DOHH2 (cell line): ENCODE measurements around the gene RRBP1.

Experiments
- EZH2phosphoT487 ChIP-seq: fragments of 200-600 bp; sonication (generic); IDR thresholded peaks from 2 replicates; pipeline ENCODE4 v1.6.1; 2017; ENCODE audit warnings: borderline replicate concordance, mild to moderate bottlenecking, antibody characterized with exemption, low read length, moderate library complexity, mixed read lengths
- TF ChIP-seq, protein P1 (sequence below): fragments of 200-600 bp; sonication (generic); IDR thresholded peaks from one replicate; pipeline ENCODE4 v1.5.1; 2014; ENCODE audit warnings: antibody characterized with exemption, mild to moderate bottlenecking, low read depth, low read length; ENCODE audit not compliant: poor library complexity, severe bottlenecking

DNA sequence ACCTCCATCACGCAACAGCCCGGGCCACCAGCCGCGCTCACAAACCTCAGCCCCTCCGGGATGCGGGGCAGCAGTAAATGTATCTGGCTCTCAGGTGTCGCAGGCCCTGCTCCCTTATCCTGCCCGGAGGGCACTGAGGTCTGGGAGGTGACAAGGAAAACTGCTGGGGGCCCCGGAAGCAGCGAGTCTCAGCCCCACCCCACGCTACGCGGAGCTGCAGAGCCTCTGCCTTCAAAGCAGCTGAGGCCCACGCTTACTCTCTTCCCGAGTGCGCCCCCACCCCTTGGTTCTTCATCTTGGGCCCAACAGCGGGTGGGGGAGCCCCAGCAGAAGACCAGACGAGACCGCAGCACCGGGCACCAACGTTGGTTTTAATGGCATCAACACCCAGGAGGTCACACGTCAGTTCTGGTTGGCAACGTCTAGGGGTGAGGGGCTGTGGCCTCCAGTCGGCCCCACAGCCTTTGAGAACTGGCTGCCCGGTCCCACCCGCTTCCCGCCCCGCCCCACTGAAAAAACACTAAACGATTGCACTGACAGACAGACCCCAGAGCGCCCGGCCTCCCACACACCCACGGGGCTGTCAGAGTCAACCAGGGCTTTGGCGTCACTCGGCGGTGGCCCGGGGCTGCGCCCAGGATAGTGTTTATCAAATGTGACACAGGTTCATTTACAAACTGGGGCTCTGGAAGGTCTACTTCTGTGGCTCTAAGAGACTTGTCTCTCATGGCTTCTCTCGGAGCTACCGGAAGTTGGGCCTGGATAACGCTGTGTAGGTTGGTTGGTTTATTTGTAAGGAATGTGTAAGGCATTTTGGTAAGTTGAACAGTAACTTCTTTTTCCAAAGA lies 68.5 kb downstream of the RRBP1 start:
- TF ChIP-seq EZH2phosphoT487, result no peak
- TF ChIP-seq, protein P1, sequence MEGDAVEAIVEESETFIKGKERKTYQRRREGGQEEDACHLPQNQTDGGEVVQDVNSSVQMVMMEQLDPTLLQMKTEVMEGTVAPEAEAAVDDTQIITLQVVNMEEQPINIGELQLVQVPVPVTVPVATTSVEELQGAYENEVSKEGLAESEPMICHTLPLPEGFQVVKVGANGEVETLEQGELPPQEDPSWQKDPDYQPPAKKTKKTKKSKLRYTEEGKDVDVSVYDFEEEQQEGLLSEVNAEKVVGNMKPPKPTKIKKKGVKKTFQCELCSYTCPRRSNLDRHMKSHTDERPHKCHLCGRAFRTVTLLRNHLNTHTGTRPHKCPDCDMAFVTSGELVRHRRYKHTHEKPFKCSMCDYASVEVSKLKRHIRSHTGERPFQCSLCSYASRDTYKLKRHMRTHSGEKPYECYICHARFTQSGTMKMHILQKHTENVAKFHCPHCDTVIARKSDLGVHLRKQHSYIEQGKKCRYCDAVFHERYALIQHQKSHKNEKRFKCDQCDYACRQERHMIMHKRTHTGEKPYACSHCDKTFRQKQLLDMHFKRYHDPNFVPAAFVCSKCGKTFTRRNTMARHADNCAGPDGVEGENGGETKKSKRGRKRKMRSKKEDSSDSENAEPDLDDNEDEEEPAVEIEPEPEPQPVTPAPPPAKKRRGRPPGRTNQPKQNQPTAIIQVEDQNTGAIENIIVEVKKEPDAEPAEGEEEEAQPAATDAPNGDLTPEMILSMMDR, result no peak
